GM18909 (cell line): ENCODE measurements around the gene CSNK2A2.

ENCODE experiments used
- ATAC-seq: cut with Tn5 transposase; IDR thresholded peaks from one replicate; pipeline ENCODE4 v1.9.1; 2021; ENCODE audit warnings: mild to moderate bottlenecking; ENCODE audit not compliant: unreplicated experiment, poor library complexity

CSNK2A2 gene

GRCh38 chr16:58198022-58198683 is at the start of gene CSNK2A2:
CSNK2A2 (minus strand) TSS chr16:58198106; CDS start chr16:58197736, 370 bp downstream.
- peak; percentile 83 for ATAC-seq

GRCh38 chr16:58243528-58244004 is 45.7 kb upstream of the CSNK2A2 start:
- ATAC-seq, result peak; percentile 97

- ATAC-seq, result no peak
Observed at GRCh38 chr16:58236831-58237230, 38.9 kb upstream of the CSNK2A2 start.

GRCh38 chr16:58236231-58236690 is 38.4 kb upstream of the CSNK2A2 start:
- ATAC-seq, result peak; percentile 98

- no peak for ATAC-seq
Observed at GRCh38 chr16:58235663-58236062, 37.8 kb upstream of the CSNK2A2 start.

GRCh38 chr16:58234831-58235595 is 37.1 kb upstream of the CSNK2A2 start:
- ATAC-seq, result no peak

GRCh38 chr16:58230259-58230658 is 32.4 kb upstream of the CSNK2A2 start:
- ATAC-seq, result no peak

- no peak for ATAC-seq
Observed at GRCh38 chr16:58226790-58227189, 28.9 kb upstream of the CSNK2A2 start.

GRCh38 chr16:58225965-58226602 is 28.2 kb upstream of the CSNK2A2 start:
- no peak for ATAC-seq

- ATAC-seq, result no peak
Observed at GRCh38 chr16:58222532-58223316, 24.8 kb upstream of the CSNK2A2 start.

- no peak for ATAC-seq
Observed at GRCh38 chr16:58219432-58219831, 21.5 kb upstream of the CSNK2A2 start.

- ATAC-seq, result no peak
Observed at GRCh38 chr16:58218786-58219185, 20.9 kb upstream of the CSNK2A2 start.

GRCh38 chr16:58217311-58217925 is 19.5 kb upstream of the CSNK2A2 start:
- ATAC-seq, result no peak

GRCh38 chr16:58212824-58213655 is 15.1 kb upstream of the CSNK2A2 start:
- ATAC-seq, result no peak

GRCh38 chr16:58211846-58212245 is 13.9 kb upstream of the CSNK2A2 start:
- no peak for ATAC-seq

GRCh38 chr16:58211245-58211644 is 13.3 kb upstream of the CSNK2A2 start:
- no peak for ATAC-seq

- no peak for ATAC-seq
Observed at GRCh38 chr16:58205276-58206036, 7.5 kb upstream of the CSNK2A2 start.

- no peak for ATAC-seq
Observed at GRCh38 chr16:58201163-58201562, 3.3 kb upstream of the CSNK2A2 start.
